ENCODE measurements around the gene CCDC182.

CCDC182 gene

DNA sequence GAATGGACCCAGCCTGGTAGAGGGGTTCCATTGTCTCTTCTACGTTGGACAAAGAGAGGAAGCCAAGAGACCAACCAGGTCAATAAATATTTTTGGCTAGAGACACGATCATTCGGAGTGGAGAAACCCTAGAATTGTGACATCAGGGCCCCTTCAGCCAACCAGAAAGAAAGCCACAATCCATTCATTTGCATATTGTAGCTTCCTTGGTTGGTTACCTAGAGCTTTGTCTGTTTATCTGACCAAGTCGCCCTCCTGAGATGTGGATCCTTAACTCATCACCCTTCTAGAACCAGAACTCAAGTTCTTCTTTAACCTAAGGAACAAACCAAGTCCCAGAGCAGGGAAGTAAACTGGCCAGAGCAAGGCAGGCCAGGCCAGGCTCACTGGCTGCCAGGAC lies at the start of gene CCDC182:
Gene CCDC182, minus strand, starts transcription at position 58 of the 400 bp plus-strand sequence. Its CDS starts 27 bp downstream, at position 31.
- DNase-seq, result no peak

DNA sequence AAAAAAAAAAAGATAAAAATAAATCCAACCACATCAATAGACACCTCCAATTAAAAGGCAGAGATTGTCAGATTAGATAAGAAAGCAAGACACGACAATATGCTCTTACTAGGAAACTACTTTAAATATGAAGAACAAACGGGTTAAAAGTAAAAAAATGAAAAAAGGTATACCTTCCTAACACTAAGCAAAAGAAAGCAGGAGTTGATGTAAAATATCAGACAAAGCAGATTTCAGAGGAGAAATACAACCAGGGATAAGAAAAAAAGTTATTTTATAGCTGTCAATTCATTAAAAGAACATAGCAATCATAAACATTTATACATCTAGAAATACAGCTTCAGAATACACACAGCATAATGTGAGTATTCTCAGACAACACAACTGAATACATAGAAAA lies 49.7 kb upstream of the CCDC182 start:
- DNase-seq, result no peak

DNA sequence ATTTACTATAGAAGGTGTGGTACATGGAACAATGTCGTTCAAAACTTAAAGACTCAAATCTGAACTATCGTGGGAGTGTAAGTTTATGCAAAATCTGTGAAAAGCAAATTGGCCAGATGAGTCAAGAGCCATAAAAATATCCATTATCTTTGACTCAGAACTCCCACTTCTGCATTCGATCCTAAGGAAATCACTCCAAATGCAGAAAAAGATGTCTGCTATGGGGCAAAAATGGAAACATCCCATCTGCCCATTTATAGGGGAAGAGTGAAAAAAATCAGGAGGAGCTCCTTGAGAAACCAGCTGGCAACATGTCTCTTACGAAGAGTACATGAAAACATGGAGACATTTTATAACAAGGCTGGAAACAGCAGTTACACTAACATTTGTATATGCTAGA lies 43.6 kb upstream of the CCDC182 start:
- DNase-seq, result no peak

DNA sequence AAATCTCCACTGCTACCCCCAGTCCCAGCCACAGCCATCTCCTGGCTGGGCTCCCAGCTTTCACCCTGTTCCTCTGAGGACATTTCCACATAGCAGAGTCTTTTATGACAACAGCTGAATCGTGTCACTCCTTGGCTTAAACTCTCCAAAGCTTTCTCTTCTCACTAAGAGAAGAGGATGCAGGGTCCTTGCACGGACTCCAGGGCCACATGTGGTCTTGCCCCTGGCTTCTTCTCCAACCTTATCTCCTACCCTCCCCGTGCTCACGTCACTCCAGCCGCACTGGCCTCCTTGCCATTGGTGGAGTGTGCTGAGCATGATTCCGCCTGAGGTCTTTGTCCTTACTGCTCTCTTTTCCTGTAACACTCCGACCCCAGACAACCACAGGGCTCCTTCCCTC lies 39.9 kb upstream of the CCDC182 start:
- no peak for DNase-seq

DNA sequence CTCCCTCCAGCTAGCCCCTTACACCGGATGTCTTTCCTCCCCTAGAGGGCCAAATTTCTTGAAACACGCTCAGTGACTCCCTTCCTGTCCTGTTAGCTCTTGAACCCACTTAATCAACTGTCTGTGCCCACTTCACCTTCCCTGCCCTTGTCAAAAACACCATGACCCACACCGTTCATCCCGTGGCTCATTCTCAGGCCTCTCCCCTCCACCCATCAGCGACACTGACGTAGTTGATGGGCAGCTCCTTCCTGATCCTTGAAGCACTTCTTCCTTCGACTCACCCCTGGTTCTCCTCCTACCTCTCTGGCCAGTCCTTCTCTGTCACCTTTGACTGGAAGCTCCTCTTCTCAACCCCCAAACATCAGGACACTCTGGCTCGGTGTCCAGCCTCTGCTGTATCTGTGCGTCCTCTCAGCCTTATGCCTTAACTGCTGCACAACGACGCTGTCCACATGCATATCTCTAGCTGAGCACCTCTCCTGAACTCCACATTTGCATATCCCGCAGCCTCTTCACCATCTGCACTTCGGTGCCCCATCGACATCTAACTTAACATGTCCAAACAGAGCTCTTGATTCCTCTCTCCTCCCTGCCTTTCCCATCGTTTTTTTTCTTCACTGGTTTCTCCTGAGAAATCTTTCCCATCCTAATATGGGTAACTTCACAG lies 39.3 kb upstream of the CCDC182 start:
- no peak for DNase-seq

DNA sequence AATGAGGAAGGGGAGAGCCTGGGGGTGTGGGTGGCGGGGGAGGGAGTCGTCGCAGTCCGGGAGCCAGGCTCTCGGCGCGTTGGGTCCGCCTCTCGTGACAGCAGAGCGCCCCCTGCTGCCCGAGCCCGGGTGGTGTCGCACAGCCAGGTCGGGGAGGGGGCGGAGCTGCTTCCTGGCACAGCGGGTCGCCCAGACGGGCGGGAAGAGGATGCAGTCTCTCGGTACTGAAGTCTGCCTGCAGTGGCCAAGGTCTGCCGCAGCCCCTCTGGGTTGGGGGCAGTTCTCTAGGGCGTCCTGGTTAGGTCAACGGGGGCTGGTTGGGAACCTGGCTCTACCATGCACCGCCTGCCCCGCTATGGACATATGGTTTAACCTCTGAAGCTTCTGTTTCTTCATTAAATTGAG lies 38.2 kb upstream of the CCDC182 start:
- peak; percentile 61 for DNase-seq

DNA sequence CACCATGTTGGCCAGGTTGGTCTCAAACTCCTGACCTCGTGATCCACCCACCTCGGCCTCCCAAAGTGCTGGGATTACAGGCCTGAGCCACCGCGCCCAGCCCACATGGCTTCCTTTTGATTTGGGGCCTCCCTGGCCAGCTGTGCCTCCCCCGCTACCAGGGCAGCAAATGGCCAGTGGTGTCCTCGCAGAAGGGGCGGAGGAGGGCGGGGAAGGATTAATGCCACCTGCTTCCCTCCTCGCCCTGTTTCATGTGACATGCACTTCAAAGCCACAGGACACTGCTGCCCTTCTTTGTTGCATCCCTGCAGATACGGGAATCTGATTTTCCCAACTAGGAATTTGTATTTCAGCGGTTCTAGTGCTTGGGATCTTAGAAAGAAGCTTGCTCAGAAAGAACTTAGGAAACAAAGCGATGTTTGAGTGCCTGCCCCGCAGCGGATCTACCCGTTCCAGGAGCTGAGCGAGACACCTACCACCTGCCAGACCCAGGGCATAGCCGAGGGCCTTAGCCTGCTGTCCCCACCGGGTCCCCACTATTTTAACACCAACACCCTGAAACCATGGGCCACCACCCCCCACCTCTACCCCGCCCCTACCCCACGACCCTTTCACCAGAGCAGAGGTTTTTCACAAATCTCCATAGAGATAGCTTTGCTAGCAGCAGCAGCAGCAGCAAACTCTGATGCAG lies 37.7 kb upstream of the CCDC182 start:
- DNase-seq, result peak; percentile 23

DNA sequence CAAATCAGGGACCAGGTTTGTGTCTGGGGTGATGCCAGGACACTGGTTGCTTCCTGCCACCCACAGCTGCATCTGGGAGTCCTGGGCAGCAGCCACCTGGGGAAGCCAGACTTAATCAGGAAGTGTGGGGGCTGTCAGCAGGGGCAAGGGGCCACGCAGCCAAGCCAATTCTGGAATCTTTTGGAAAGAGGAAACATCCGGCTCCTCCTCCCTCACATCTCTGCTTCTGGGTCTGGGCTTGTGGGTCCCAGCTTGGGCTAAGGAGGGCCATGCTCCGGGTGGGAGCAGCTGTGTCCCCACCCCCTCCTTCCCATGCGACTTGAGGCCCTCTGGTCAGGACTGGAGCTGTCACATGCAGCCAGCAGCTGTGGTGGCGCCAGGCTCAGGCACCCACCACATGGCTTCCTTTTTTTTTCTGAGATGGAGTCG lies 37.0 kb upstream of the CCDC182 start:
- no peak for DNase-seq

DNA sequence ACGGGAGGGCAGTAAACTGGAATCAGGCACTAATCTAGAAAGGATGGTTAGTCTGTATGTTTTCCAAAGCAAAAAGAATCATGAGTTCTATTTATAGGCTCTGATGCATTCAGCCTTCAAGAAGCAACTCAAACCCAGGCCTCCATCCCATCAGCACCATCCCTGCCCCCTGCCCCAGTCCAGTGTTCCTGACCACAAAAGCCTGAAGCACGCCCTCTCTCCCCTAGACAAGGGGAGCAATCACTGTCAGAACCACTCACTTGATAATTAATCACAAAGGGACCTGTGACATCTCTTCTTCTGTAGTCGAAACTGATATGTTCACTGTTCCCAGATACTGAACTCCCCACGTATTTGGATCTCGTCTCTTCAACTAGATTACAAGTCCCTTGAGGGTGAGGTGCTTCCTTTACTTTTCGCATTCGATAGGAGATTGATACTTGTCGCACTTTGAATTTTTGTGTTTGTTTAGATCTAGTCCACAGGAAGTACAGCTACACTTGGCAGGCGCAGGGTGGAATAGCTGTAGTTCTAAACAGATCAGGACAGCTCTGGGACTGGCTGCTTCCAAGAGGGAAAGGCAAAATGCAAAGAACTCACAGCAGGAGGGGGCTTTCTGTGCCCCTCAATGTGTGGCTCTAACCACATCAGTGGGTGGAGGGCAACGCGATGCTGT lies 36.4 kb upstream of the CCDC182 start:
- DNase-seq, result no peak

DNA sequence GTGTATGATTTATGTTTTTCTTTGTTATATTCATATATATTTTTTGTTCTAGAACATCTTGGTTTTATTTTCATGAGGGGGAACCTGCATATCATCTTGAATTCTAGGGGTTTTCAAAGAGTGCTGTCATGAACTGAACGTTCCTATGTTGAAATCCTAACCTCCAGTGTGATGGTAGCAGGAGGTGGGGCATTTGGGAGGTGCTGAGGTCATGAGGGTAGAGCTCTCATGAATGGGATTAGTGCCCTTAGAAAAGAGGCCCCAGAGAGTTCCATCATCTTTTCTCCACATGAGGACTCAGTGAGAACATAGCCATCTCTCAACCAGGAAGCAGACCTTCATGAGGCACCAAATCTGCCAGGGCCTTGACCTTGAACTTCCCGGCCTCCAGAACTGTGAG lies 34.6 kb upstream of the CCDC182 start:
- no peak for DNase-seq

DNA sequence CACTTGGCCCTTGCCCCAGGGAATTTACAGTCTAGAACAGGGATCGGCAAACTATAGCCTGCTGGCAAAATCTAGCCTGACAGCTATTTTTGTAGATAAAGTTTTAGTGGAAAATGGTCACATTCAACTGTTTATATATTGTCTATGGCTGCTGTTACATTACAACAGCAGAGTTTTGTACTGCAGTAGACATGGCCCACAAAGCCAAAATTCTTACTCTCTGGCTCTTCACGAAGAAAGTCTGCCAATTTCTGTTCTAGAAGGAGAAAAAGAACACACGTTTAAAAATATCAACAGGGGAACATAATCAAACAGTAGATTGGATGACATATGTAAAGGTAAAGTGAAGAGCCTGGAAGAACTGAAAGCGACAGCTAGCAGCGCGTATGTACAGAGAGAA lies 33.2 kb upstream of the CCDC182 start:
- DNase-seq, result no peak

DNA sequence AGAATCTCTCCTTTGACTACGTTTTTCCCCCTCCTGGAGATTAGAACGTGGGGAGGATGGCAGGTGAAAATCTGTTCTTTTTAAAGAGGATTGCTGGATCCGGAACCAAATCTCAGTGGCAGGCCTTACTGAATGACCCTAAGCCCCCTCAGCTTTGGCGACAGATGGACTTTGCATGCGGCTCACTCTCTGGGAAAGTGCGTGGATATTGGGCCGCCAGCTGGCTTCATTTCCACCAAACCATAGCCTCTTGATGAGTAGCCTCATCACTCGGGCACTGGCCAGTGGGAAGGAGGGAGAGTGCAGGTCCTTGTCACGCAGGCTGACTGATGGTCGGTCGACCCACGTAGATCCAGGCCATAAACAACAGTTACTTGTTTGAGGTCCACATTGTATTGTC lies 31.3 kb upstream of the CCDC182 start:
- DNase-seq, result no peak

DNA sequence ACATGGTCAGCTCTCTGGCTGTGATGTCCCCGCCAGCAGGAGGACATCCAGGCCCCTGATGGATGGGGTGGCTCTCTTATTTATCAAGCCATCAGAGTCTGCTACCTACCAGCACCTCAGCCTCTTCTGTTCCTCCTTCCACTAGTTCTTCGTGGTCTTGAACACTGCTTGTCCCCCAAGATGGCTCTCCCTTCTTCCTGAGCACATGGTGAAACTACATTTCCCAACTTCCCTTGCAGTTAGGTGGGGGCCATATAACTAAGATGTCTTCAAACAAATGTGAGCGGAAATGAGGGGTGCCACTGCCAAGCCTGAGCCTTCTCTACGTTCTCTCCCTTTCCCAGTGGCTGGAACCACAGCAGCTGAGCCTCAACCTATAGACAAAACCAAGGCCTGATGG lies 29.8 kb upstream of the CCDC182 start:
- no peak for DNase-seq

DNA sequence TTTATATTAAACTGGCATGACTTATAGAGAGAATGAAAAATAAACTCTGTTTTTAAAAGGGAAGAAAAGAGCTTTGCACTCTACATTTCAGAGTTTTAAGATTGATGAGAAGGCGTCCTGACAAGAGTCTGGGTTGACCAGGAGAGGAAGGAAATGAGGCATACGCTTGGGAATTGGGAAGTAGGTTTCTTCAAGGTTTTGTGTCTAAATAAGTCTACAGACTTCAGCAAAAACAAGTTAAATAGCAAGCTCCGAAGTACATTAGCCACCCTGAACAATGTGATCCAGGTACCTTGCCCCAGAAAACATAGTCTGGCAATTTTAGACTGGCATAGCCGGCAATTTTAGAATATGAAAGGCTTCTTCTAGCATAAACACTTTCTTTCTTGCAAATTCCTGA lies 28.5 kb upstream of the CCDC182 start:
- DNase-seq, result no peak

DNA sequence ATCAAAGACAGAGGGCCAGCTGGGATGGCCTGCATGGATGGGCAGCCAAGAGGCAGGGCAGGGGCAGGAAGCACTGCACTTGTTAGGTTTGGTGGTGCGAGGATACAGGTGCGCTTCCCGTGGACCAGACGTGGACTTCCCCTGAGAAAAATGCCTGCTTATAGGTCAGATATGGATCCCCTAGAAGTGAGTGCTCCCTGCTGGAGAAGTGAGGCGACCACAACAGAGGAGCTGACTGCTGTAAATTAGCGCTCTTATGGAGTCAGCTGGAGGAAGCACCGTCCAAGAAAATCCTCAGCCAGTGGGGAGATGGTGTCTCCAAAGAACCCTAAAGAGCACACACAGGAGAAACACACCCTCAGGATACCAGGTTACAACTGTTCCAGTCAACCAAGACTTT lies 27.7 kb upstream of the CCDC182 start:
- no peak for DNase-seq

DNA sequence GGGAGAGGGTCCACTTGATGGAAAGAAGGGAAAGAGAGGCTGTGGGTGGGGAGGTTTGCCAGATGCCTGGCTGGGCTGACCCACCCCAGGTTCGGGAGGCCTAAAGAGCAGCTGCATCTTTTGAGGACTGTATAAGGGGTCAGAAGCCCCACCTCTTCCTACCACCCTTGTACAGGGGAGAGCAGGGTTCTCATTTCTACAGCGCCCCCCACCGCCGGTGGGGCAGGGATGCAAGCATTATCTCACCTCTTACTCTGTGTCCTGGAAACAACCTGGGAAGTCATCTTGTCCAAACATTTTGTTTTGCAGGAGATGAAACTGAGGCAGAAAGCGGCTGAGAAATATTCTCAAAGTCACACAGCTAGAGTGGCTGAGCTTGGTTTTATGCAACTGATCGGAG lies 22.5 kb upstream of the CCDC182 start:
- no peak for DNase-seq

DNA sequence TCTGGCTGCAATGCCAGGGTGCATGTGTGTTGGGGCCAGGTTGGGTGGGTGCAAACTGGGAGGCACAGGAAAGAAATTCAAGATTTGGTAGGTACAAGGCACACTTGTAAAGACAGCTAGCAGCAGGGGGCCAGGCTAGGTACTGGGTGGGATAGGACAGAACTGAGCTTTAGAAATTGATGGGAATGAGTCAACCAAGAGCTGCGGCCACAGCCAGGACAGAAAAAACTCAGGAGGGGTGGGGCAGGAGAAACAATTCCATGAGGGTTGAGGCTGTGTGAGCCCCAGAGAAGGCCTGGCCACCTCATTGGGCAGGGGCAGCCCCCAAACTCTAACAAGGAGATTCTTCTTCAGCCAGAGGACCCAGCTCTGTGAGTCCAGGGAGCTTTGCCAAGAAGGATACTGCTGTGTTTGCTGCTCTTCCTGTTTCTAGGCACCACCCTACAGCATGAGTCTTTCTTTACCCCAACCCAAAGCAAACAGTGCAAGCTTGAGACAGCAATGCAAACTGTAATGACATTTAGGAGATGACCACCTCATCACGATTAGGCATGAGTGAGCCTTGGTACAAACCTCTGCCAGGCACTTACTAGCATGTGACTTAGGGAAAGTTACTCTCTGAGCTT lies 21.3 kb upstream of the CCDC182 start:
- no peak for DNase-seq

DNA sequence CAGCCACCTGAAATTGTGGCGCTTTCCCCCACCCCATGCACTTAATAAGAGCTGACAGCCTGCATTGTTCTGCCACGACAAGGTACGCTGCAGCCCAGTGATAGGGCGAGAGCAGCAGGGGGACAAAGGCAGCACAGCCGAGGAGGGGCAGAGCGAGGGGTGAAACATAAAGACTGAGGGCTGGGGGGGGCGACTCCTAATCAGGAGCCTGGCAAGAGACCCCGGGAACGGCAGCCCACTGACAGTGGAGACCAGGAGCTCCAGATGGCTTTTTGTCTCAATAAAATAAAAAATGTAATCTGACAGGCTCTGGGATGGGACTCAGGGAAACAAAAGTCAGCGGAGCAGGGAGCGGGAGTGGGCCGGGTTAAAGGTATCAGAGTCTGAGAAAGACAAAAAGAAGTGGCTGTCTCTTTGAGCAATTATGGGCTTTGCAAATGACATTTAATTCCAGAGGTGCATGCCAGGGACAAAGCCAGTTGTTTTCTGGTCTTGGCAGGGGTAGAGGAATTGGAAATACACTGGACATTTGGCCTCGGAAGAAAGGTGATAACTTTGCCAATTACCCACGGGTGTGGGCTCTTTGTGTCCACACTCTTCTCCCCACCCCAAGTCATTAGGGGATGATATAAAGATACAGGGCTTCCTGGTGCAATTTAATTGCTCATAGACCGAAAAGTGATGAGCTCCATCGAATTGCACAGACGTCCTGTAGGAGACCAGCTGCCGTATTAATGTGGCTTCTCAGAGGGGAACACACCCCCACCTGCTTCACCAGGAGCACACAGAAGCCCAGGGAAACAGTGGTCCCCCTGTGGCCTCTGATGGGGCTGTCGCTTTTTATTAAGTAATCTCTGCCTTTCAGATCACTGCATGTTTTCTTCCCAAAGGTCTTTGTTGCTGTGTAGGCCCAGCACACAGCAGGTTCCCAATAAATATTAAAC lies 17.6 kb upstream of the CCDC182 start:
- DNase-seq, result no peak

DNA sequence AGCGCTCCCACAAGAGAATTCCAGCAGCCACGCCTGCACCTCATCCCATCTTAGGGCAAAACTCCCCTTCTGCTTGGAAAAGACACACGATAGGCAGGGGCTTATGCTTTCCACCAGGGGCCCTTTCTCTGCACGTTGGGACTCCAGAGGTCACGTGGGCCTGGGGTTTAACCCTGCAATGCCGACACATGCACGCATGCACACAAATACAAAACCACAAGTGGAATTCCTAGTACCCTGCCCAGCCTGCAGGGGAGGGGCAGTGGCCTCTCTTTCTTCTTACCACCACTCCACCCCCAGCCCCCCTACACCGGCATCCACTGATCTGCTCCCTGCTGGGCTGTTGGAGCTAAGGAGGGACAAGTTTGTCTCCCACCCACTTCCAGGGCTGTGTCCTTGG lies 16.8 kb upstream of the CCDC182 start:
- no peak for DNase-seq

DNA sequence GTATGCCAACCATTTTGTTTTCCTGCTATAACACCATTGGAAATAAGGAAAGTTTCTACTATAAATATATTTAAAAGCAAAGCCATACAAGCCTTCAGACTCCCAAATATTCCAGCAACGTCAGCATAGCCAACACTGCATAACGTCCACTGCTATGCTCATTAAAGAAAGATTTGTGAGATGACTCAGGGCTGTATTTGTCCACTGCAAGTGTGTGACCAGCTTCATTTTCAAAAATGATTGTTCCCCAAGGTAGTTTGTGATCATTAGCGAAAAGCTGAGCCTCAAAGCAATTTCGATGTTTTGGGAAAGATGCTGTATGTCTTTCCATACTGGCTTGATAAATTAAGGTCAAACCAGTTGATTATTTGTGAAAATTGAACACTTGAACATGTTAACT lies 14.9 kb upstream of the CCDC182 start:
- no peak for DNase-seq

DNA sequence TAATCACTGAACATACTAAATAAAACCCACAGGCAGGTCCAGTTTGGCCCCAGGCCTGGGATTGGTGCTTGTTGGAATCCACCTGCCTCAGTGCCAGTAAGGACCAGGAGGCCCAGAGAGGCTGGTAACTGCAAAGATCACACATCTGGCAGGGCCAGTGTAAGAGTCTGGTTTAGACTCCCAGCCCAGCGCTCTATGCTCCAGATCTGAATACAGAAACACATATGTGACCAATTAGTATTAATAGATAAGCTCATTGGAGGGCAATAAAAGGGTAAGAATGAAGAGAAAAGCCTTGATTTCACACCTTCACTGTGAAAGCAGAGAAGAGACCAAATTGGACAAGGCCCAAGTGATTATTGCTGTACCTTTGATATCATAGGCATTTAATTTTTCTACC lies 13.6 kb upstream of the CCDC182 start:
- no peak for DNase-seq

DNA sequence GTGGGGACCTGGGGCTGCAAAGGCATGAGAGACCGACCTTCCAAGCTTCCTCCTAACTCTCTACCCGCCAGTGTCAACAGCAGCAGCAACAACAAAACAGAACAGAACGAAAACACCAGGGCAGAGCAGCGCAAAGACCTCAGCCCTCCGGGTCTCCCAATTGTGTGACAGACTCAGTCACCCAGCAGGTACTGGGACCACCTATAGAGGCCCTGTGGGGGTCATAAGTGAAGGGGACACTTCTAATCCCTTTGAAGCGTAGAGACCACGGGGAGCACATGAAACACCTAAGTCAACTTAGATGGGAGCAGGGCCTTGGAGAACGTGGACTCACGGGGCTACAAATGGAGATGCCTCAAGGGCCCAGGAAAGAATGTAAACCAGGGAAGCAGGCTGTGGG lies 12.6 kb upstream of the CCDC182 start:
- DNase-seq, result no peak

DNA sequence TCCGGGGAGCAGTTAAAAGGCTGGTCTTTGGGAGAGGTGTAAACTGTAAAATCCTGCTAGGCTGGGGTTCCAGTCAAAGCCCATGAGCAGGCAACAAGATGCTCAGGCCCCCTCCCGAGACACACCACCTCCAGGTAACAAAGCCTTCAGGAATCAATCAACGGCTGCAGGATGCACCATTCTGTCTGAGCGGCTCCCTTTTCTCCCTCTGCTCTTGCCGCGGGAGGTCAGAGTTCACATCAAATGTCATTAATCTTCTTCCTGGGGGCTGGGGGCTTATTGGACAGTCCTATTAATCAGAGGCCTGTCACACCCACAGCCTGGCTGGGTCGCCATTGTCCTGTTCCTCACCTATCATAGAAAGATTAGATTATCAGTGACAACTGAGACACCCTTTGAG lies 11.9 kb upstream of the CCDC182 start:
- no peak for DNase-seq

Measured in SHP77 treated with DMSO at 0.1 percent for 48 hours (cell line).